GM21825 (cell line): ENCODE measurements around the gene MUC6.

Source experiments
- ATAC-seq: cut with Tn5 transposase; IDR thresholded peaks from one replicate; pipeline ENCODE4 v1.9.1; 2021; ENCODE audit warnings: mild to moderate bottlenecking, moderate library complexity; ENCODE audit not compliant: unreplicated experiment

MUC6 gene

DNA sequence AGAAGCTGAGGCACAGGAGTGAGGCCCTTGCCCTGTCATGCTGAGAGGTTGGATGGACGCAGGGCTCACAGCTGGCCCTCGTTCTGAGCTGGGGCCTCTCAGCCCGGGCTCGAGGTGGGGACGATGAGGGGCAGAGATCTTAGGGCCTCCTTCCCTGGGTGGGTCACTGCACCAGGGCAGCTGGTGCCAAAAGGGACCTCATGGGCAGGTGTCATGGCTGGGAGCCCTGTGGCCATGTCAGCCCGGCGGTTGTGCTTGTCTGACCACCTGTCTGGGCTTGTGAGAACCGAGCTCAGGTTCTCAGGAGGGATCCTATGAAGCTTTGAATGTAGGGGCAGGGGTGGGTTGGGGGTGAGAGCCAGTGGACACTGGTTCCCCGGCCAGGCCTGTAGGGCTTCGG lies 1.8 kb upstream of the MUC6 start:
- ATAC-seq, result no peak

DNA sequence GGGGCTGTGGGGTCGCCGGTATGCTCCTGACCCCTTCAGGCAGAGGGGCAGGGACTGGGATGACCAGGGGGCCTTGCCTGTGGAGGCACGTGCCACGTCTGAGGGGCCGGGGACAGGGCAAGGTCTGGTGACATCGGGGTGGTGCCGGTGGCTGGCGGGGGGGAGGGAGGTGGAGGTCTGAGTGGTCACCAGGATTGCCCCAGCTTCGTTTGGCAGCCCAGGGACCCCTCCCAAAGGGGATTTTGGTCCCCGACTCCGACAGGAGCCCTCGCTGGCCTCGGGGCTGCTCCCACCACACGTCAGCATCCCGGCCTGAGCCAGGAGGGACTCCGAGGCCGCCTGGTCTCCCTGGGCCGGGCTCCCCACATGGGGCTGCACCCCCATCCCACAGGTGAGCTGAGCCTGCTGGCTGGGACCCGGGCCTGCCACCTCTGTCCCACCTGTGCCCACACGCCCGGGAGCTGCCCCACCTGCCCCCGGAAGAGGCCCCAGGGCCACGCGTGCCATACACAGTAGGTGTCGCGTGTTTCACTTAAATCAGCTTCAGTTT lies 1.1 kb upstream of the MUC6 start:
- ATAC-seq, result no peak

DNA sequence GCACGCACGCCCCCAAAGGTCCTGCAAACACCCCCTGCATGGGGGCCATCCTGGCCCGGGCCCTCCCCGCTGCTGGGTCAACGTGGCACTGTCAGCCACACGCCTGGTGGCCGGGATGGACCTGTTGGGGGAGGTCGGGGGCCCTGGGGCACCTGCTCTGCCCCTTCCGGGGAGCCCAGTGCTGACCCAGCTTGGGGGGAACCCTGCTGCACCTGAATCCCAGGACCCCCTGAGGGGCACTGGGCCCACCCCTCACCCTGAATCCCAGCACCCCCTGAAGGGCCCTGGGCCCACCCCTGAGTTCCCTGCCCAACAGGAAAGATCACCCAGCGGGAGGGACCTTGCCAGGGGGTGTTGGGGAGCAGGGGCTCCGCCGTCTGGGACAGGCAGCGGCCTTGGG lies 413 bp upstream of the MUC6 start:
- ATAC-seq, result no peak

DNA sequence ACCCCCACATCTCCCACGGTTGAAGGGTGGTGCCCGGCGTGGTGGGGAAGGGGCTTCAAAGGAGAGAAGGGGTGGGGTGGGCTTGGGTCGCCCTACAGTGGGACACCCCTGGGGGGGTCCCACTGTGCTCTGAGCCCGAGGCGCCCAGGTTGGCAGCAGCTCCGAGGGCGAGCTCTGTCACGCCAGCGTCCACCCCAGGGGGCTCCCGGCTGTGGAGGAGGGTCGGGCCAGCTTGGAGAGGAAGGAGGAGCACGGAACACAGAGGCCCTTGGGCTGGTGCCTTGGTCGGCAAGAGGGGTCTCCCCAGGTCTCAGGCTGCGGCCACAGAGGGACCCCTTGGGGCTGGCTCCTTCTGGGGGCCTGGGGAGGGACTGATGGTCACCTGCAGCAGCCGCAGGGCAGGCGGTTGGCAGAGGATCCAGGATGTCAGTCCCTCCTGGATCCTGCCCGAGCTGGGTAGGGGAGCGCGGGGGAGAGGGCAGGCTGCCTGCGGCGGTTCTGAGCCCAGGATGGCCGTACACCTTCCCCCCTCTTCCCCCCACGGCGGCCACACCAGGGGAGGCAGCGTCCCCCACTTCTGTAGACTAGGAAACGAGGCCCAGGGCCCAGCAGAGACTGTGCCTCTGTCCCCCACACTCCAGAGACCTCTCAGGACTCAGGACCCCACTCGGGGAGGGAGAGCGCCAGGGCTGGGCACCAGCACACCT lies 788 bp downstream of the MUC6 start:
- ATAC-seq, result no peak

GRCh38 chr11:1034456-1035295 lies 1.8 kb downstream of the MUC6 start:
- no peak for ATAC-seq

DNA sequence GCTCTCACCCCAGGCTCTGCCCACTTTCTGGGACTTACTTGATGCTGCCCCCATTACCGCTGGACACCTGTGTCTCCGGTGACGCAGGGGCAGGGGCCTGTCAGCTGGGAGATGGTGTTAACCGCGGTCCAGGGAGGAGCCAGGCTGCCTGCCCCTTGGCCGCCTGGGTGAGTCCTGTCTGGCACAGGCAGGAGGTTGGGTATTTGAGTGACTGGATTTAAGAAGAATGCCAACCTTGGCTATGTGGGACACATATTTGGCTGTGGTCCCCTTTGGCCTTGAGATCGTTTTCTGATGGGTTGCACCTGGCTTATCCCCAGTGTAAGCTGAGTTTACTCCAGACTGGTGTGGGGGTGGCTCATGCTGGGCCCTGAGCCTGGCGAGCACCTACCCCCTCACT lies 2.5 kb downstream of the MUC6 start:
- no peak for ATAC-seq

GRCh38 chr11:1033016-1033798 lies 3.3 kb downstream of the MUC6 start:
- ATAC-seq, result no peak

DNA sequence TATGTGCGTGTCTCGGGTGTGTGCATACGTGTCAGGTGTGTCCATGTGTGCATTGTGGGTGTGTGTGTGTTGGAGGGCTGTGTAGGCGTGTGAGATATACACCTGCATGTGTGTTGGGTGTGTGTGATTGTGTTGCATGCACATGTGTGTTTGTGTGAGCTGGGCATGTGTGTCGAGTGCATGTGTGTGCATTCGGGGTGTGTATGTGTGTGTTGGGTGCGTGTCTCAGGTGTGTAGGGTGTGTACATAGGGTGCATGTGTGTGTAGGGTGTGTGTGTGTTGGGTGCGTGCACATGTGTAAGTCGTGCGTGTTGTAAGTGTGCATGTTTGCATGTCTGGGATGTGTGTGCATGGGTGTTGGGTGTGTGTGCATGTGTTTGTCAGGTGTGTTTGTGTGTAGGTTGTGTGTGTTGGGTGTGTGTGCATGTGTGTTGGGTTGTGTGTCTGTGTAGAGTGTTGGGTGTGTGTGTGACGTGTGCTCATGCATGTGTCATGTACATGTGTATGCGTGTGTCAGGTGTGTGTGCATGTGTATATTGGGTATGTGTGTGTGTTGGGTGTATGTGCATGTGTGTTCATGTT lies 4.1 kb downstream of the MUC6 start:
- ATAC-seq, result no peak

- no peak for ATAC-seq
Observed at GRCh38 chr11:1031121-1031899, 5.2 kb downstream of the MUC6 start.

DNA sequence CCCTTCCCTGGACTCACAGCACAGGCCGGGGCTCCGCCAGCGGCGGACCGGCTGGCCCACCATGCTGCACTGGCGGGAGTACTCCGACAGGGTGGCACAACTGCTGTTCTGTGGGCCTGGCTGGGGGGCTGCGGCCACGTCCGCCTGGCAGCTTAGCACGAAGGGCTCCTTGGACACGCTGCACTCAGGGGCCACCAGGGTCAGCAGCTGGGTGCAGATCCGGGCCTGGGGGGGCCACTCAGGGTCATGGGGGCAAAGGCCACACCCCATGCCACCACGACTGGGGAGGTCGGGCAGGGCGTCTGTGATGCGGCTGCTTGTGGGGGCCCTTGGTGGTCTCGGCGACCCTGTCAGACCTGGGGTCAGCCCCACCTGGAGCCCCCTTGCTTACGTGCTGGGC lies 6.0 kb downstream of the MUC6 start:
- ATAC-seq, result no peak

GRCh38 chr11:1030086-1030485 lies 6.4 kb downstream of the MUC6 start:
- no peak for ATAC-seq

DNA sequence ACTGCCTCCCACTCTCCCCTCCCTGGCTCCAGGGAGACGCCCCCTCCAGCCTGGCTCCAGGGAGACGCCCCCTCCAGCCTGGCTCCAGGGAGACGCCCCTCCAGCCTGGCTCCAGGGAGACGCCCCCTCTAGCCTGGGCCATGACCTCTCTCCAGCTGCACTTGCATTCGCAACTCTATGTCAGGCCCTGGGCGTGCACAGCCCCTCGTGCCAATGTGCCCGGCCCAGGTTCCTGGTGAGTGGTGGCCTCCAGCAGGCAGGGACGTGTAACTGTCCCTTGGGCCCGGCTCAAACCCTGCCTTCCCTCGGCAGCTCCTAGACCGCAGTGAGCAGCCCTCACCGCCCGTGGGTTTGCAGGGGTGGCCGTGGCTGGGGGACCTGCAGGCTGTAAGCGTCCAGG lies 6.9 kb downstream of the MUC6 start:
- no peak for ATAC-seq

GRCh38 chr11:1029051-1029450 lies 7.5 kb downstream of the MUC6 start:
- no peak for ATAC-seq

GRCh38 chr11:1028616-1029015 lies 7.9 kb downstream of the MUC6 start:
- no peak for ATAC-seq

DNA sequence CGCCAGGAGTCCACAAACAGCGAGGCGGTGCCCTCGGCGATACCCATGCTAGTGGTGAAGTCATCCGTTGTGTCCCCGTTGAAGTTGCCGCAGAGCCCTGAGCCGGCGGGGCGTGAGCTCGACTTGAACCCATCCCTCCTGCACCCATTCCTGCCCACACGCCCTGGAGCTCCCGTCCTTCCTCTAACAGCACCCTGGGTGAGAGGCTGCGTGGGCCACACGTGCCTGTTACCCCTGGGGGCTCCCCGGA lies 8.3 kb downstream of the MUC6 start:
- ATAC-seq, result no peak

DNA sequence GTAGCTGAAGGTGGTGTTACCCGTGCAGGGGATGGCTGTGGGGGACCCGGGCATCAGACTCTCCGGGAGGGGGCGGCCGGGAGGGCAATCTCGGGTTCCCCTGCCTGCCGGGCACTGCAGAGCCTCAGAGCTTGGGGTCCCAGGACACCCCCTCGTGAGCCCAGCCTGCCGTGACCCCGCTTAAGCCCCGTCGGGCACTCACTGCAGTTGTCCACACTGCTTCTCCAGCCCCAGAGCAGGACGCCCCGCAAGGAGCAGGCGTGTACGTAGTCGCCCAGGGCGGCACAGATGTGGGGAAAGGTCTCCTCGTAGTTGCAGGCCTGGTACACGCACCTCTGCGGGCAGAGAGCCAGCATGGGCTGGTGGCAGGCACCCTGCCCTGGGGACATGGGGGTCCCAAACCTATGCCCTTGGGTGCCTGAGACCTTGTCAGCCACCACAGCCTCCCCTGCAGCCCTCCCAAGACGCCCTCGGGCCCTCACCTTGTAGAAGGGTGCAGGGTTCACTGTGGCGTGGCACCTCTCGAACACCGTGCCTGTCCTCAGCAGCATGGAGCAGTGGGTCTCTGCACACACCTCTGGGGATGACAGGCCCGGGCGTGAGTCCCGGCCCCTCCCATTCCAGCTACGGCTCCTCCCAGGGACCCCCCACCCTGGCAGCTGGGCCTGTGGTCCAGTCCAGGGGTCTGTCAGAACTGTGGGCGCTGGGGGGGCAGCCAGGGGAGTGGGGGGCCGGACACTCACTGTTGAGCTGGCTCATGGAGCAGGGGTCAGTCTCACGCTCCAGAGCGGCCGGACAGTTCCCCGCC lies 8.8 kb downstream of the MUC6 start:
- ATAC-seq, result no peak

DNA sequence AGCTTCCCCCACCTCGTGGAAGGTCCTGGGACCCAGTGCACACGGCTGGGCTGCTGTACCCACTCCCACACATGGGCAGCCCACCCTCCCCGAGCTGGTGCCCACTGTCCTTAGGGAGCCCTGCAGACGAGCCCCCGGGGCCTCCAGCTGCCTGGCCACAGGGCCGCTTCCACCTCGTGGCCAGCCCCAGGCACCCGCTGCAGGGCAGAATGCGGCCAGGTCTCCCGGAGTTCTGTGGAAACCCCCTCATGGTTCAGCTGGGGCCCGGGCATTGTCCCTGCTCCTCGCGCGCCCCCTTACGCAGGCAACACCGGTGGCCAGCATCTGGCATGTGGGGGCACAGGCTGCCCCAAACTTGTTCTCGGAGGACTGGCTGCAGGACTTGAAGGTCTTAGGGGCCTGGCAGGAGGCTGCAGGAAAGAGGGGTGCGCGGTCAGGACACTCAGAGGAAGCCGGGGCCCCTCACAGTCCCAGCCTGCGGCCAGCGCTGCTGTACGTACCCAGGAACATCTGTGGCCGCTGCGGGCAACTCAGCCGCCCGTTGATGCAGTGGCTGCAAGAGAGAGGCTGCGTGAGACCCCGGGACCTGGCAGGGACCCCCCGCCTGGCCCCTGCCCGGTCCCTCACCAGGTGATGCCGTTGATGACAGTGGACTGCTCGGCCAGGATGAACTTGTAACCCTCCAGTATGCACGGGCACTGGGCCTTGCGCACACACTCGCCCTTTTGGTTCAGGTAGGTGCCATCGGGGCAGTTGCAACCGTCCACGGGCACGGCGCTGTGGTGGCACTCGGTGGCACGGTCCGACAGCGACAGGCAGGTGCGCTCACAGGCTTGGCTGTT lies 9.7 kb downstream of the MUC6 start:
- ATAC-seq, result no peak

- ATAC-seq, result no peak
Observed at GRCh38 chr11:1026163-1026450, 10.4 kb downstream of the MUC6 start.
